GM19463 (cell line): Measurements from ENCODE around the gene MAGEH1.
"Not testable (repeated sequence)": the region's sequence is repeated elsewhere in the genome, so short reads cannot be mapped to it uniquely, and the experiment has no call there.

Experiments used
- ATAC-seq: cut with Tn5 transposase; IDR thresholded peaks from one replicate; pipeline ENCODE4 v1.9.1; 2021; ENCODE audit warnings: mild to moderate bottlenecking, moderate library complexity; ENCODE audit not compliant: unreplicated experiment

Gene MAGEH1

GRCh38 chrX:55451990-55452832 is at the start of gene MAGEH1:
Gene MAGEH1, plus strand, starts transcription at chrX:55452127. Its CDS starts 248 bp downstream, at chrX:55452375.
- ATAC-seq, result peak; percentile 94

GRCh38 chrX:55427079-55427478 is 24.8 kb upstream of the MAGEH1 start:
- not testable (repeated sequence) for ATAC-seq

- ATAC-seq, result not testable (repeated sequence)
Observed at GRCh38 chrX:55443468-55443867, 8.5 kb upstream of the MAGEH1 start.

- no peak for ATAC-seq
Observed at GRCh38 chrX:55450259-55450658, 1.7 kb upstream of the MAGEH1 start.

DNA sequence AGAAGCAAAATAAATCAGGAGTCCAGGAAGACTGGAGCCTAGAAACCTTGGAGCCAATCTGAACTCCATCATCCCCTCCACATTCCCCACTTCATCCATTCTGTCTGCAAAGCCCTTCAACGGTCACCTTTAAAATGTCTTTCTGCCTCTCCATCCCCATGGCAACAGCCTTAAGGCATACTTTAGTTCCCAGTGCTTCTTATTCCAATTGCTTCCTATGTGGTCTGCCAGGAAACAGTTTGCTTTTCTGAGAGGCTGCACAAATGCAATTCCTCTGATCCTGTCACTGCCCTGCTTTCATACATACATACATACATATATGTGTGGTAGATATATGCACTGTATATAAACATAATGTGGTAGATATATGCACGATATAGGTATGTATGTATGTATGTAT is 786 bp upstream of the MAGEH1 start:
- ATAC-seq, result no peak

- peak; percentile 27 for ATAC-seq
Observed at GRCh38 chrX:55451626-55451989, 319 bp upstream of the MAGEH1 start.

DNA sequence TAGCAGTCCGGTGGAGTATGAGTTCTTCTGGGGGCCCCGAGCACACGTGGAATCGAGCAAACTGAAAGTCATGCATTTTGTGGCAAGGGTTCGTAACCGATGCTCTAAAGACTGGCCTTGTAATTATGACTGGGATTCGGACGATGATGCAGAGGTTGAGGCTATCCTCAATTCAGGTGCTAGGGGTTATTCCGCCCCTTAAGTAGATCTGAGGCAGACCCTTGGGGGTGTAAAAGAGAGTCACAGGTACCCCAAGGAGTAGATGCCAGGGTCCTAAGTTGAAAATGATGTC is 852 bp downstream of the MAGEH1 start:
- ATAC-seq, result no peak

- ATAC-seq, result not testable (repeated sequence)
Observed at GRCh38 chrX:55455708-55456107, 3.8 kb downstream of the MAGEH1 start.

DNA sequence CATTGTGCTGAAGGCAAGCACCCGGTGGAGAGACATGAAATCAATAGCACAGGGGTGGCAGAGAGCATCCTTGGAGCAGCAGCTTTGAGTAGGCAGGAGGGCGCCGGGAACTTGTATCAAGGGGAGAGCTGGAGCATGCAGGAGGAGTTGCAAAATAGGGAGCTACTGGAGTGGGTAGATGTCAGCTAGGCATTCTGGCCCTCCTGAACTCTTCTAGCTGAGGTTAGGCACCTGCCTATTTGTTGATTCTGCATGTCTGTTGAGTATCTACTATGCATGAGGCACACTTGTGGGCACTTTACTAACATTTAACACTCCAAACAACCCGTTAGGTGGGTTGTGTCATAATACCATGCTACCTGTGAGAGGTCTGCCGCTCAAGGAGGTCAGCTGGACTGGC is 7.5 kb downstream of the MAGEH1 start:
- ATAC-seq, result not testable (repeated sequence)

GRCh38 chrX:55459926-55460325 is 8.0 kb downstream of the MAGEH1 start:
- not testable (repeated sequence) for ATAC-seq

- ATAC-seq, result not testable (repeated sequence)
Observed at GRCh38 chrX:55464050-55464449, 12.1 kb downstream of the MAGEH1 start.

- not testable (repeated sequence) for ATAC-seq
Observed at GRCh38 chrX:55465108-55465507, 13.2 kb downstream of the MAGEH1 start.

- not testable (repeated sequence) for ATAC-seq
Observed at GRCh38 chrX:55465791-55466190, 13.9 kb downstream of the MAGEH1 start.

- ATAC-seq, result not testable (repeated sequence)
Observed at GRCh38 chrX:55479956-55480355, 28.0 kb downstream of the MAGEH1 start.

DNA sequence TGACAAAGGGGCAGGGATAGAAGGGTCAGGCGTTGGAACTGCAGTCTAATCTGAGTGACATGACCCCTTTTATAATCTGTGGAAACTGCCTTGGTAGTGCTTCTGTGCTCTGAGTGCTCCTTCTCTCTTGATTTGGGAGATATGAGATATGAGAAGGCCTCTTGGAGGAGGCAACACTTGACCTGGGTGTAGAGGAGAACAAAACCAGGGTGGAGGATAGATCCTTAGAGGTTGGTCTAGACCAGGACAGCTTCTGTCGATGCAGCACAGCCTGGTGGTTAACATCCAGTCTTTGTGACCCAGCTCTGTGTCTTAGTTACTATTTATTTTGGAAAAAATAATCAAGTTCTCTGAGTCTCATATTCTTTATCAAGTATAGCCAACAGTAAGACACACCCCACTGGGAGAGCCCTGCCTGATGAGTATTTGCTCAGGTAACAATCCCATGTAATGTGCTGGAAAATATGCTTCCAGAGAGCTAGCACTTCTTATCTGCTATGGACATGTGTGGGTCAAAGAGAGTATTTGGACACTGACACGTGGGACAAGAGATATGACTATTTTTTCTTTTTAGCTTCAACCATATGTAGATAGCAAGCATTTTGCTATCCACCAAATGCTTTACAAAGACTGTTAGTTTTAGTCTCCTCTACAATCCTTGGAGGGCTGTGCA is 28.6 kb downstream of the MAGEH1 start:
- no peak for ATAC-seq

DNA sequence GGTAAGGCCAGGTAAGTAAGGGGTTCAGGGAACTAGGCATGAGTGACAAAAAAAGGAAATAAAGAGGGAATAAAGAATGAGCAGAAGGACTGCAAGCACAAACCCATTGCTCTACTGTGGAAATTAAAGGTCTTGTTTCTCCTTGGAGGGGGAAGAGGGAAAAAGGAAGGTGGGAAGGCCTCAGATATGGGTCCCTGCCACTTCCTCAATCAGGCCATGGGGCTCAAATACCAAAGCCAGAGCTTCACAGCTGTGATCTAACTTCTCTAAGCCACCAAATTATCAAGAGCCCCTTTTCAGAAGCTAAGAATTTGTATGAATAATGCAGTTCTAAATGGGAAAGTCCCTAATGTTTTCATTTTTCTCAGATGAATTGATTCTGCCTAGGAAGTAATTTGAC is 33.0 kb downstream of the MAGEH1 start:
- no peak for ATAC-seq

- no peak for ATAC-seq
Observed at GRCh38 chrX:55486736-55487135, 34.8 kb downstream of the MAGEH1 start.

DNA sequence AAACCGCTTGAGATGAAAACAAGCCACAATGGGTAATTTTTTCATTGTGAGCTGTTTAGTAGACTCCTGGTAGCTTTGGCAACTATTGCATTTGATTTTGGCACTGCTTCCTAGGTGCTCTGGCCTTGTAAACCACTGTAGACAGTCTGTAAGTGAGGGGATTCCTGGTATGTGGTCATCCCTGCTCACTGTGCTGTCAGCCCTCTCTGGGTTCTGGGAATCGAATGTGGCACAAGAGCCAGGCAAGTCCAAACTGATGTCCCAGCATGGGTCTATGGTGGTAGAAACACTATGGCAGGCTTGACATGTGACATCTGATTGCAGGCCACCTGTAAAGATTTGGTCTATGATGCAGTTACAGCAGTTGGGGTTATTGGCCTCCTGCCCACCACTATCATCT is 35.2 kb downstream of the MAGEH1 start:
- no peak for ATAC-seq

- ATAC-seq, result no peak
Observed at GRCh38 chrX:55488006-55488592, 36.2 kb downstream of the MAGEH1 start.

DNA sequence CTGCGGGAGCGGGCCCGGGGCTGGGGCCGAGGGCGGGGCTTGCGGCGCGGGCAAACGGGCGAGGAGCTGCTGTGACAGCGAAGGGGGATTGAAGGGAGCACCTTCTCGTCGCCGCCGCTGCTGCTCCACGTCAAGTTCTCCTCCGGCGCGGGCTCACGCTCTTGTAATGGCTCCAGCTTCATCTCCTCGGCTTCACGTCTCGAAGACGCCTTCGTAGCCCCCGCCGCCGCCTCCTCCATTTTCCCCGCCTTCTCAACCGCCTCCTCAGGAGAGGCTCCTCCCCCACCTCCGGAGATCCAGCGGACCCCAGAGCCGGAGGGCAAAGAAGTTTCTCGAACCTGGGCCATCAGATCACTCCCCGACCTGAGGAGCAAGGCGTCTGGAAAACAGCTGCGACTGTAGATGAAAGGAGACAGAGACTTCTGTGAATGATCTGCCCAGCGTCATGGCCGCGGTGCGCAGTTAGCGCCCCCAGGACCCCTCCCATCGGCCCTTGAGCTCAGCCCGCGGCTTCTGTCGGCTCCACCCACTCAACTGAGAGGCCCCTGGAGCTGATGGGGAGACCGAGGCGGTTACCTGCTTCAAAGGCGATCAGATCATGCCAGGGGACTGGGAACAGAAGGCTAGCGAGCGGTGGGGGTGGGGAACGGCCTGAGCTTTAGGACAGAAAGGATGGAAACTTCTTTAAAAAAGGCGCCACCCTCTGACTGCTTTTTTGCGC is 36.8 kb downstream of the MAGEH1 start:
- ATAC-seq, result peak; percentile 58

DNA sequence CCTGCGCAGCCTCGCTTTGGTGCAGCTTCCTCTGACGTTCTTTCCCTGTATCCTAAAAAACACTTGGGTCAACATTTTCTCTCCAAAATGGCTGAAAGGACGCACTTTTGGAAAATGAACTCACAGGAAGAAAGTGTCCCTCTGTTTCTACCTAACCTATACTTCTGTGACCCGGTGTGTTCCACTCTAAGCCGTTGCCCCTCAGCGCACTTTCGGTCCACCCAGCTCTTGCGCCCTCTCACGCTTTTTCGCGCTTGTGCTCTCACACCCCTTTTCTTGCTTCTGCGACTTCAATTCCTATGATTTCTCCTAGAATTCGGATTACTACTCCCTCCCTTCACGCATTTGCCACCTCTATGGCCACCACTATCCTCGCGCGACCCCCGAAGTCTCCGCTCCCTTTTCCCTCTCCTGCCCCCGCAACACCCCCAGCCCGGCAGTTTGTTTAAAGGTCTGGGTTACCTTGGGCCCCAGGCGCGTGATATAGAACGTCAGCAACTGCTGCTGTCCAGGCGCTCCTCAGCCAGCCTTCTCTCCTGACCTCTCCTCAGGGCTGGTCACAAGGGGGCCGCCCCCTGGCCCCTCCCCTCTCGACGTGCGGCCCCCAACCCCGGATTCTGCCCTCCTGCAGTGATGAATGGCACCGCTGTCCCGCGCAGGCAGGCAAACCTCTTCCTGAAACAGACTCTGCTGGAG is 37.5 kb downstream of the MAGEH1 start, which contains the start of gene USP51:
TSS of gene USP51 (minus strand) at position 535 of the 696 bp plus-strand sequence. CDS start 909 bp downstream, outside the sequence.
- peak; percentile 45 for ATAC-seq
